GM18861 (cell line): Measurements from ENCODE around the gene CCDC195.

Experiments used
- ATAC-seq: cut with Tn5 transposase; IDR thresholded peaks from one replicate; pipeline ENCODE4 v1.9.1; 2021; ENCODE audit not compliant: unreplicated experiment

CCDC195 gene, protein sequence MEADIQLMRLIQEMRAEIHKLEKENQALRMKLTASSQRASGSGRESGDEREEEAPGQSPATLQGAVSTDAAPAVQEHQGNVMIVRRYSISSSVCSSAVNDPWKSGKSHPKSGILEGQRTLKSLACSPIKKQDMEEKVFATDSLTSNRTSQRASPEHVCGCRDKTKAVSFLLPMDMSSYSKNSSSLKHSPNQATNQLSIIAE

DNA sequence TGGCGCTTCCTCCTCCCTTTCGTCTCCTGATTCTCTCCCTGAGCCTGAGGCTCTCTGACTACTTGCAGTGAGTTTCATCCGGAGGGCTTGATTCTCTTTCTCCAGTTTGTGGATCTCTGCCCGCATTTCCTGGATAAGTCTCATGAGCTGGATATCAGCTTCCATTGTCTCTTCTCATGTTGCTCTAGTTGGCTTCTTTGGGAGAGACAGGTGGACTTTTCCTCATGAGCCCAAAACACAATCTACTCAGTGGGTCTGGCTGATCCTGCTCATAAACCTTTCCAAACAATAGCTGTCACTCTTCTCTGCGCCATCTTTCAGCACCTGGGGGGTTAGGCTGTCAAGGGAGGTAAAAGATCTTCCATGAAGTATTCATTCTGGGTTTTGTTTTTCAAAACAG lies at the start of gene CCDC195:
Gene CCDC195 (minus strand): TSS at position 165 of the 400 bp plus-strand sequence. CDS start 0 bp downstream, at position 165.
- ATAC-seq: no peak

DNA sequence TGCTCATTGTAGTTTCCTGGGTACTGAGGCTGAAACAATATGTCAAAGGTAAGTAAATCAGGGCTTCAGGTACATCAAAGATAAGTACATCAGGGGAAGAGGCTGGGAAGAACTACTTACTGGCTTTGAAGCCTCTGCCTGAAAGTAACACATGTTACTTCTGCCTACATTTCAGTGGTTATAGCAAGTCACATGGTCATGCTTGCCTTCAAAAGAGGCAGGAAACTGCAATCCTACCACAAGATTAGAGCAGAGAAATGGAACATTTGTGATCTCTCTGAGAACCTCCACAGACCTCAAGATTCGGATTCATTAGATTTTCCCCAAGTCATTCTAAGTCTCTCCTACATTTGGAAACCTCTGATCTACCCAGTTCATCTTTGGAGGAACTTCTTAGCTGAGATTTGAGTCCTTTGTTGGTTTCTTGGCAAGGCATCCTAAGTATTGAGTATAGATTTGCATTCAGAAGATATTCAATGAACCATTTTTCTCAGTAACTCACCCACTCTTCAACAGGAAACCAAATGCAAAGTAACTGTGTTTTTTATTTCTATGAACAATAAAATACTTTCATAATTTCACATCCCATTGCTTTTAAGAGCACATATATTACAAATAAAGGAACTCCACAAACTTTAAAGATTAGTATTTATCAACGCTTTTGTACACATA lies 48.5 kb upstream of the CCDC195 start:
- ATAC-seq: peak; percentile 58

DNA sequence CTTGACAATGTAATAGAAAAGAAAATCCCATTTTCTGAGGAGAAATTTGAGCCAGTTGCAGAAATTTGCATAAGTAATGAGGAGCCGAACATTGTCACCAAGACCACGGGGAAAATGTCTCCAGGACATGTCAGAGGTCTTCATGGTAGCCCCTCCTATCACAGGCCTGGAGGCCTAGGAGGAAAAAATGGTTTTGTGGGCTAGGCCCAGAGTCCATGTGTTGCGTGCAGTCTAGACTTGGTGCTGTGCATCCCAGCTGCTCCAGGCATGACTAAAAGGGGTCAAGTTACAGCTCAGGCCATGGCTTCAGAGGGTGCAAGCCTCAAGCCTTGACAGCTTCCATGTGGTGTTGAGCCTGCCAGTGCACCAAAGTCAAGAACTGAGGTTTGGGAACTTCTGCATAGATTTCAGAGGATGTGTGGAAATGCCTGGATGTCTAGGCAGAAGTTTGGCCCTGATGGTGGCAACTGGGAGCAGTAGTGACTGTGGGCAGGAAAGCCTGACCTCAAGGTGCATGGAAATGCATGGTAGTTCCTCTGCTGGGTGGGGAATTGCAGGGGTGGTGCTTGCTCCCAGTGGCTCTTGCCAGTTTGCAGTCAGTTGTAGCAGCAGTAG lies 41.9 kb upstream of the CCDC195 start:
- no peak for ATAC-seq

DNA sequence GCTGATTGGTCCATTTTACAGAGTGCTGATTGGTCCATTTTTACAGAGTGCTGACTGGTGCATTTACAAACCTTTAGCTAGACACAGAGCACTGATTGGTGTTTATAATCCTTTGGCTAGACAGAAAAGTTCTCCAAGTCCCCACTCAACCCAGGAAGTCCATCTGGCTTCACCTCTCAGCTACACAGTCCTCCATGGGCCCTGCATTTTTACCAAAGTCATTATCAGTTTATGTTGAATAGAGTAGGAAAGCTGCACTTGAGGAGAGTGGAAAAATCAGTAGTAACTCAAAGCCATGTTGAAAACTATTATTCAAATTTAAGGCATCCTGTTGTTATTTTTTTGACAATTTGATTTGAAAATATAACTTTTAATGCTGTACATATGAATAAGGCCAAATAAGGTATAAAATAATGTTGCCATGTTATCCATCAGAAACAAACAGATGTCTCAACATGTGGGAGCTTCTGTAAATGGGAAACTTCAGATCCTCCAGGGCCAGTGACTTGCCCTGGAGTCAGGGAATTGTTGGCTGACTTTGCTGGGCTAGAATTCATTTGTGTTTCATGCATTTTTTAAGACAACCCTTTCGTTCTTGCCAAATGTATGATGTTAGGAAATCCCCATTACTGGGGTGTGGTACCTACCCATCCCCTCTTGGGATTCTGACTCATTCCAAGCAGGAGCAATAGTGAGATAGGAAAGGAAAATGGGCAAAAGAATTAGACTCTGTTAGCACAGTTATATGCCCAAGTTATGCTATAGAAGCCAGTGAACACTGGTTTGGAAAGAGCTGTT lies 37.8 kb upstream of the CCDC195 start:
- ATAC-seq: no peak

DNA sequence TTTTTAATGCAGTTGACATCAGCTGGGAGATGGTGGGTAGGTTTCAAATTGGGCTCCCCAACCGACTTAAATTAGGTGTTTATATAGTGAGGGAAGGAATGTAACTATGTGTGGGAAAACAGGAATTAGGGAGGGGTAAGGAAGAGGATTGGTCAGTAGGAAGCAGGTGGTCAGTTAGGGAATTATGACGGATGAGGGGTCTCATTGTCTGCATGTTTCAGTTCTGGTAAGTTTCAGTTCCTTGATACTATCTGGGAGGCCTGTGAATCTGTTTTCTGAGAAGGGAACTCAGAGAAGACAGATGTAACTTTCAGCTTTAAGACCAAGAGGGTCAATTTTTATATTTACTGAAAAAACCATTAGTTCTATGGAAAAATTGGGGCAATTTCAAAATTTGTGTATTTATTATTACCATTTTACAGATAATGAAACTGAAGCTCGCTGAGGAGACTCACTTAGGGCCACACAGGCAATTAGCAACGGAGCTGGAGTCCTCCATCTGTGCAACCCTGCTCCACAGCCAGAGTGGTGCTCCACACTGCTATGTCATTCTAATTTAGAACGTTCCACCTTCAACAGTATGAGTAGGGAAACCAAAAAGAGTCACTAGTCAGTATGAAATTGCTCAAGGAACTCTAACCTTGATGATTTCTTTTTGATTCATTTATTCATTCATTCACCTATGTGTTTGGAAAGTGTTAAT lies 36.0 kb upstream of the CCDC195 start:
- ATAC-seq: peak; percentile 42

DNA sequence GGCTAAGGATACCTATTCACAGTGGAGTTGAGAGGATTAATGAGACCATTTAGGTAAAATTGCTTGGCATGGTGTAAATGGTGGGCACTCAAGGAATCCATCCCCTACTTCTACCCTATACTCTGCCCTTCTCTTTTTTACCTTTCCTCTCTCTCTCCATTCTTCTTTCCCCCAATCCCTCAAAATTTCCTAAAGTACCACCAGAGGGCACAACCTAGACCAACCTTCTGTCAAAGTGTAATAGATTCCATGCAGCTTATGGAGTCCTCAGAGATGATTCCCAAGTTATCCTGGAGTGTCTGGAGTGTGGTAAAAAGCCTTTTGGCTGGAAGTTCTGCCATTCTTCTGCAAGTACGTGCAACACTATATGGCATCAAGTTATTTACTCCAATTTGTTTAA lies 33.0 kb upstream of the CCDC195 start:
- ATAC-seq: no peak

DNA sequence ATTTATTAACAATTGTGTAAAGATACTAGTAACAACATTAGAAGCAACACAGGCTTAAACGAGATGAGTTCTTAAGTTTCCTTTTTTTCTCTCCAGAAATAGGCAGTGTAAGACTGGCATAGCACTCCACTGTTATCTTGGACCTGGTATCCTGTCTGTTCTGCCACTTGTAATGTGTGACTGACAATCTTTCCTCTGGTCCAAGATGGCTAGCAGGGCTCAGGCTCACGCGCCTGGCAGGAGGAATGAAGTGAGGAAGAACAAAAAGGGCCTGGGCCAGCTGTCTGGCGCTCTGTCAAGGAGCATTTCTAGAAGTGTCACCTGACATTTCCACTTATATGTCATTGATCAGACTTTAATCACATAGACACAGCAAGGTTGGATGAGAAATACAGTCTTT lies 31.6 kb upstream of the CCDC195 start:
- no peak for ATAC-seq

DNA sequence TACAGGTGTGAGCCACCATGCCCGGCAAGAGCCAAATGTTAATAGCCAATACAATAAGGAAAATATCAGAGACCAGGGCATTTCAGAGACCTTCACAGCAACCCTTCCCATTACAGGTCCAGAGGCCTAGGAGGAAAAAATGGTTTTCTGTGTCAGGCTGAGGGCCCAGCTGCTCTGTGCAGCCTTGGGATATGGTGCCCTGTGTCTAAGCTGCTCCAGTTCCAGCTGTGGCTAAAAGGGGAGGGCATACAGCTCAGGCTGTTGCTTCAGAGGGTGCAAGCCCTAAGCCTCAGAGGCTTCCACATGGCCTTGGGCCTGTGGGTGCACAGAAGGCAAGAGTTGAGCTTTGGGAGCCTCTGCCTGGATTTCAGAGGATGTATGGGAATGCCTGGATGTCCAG lies 20.1 kb upstream of the CCDC195 start:
- no peak for ATAC-seq

DNA sequence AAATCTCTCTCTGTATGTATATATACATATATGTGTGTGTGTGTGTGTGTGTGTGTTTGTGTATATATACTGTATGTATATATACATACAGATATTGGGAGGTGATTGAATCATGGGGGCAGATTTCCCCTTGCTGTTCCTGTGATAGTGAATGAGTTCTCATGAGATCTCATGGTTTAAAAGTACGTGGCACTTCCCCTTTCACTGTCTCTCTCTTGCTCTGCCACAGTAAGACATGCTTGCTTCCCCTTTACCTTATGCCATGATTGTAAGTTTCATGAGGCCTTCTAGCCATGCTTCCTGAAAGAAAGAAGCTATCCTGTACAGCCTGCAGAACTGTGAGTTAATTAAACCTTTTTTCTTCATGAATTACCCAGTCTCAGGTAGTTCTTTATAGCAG lies 18.8 kb upstream of the CCDC195 start:
- ATAC-seq: no peak

DNA sequence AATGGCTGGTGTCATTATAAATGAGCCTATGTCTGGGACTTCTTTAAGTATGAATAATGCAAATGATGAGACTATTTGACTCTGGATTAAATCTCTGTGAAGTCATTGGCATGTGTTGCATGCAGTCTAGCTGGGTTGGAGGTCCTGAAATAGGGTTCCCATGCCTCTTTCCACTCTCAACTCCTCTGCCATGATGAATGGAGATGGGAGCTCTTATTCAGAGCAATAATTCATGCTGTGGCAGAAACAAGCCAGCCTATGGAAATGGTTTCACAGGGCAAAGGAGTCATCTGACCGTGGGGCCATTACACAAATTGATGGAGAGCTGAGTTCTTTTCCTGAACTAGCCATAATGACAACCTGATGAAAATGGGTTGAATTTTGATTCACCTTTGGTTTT lies 15.5 kb upstream of the CCDC195 start:
- no peak for ATAC-seq

DNA sequence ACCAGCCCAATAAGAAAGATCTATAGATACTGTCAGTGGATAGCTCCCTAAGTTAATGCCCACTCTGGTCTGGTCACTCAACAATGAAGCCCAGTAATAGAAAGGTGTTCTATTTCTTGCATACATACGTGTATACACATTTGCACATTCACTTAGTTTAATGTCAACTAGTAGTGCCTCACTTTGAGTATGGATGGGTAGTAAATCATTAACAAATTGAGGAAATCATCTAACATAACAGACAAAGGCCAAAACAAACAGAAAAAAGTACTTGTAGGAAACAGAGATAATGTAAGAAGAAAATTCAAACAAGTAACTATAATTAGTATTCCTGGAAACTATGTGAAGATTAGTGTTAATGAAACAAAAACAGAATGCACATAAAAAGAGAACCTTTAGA lies 13.3 kb upstream of the CCDC195 start:
- ATAC-seq: no peak

DNA sequence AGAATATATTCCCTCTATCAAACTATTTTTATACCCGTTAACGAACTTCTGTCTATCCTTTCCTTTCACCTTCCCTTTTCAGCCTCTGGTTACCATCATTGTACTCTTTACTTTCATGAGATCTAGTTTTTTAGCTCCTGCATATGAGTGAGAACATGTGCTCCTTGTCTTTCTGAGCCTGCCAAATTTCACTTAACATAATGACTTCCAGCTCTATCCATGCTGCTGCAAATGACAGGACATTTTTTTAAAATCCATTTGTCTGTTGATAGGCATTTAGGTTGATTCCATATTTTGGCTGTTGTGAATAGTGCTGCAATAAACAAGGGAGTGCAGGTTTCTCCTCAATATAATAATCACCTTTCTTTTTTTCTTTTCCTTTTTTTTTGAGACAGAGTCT lies 8.2 kb upstream of the CCDC195 start:
- ATAC-seq: no peak

DNA sequence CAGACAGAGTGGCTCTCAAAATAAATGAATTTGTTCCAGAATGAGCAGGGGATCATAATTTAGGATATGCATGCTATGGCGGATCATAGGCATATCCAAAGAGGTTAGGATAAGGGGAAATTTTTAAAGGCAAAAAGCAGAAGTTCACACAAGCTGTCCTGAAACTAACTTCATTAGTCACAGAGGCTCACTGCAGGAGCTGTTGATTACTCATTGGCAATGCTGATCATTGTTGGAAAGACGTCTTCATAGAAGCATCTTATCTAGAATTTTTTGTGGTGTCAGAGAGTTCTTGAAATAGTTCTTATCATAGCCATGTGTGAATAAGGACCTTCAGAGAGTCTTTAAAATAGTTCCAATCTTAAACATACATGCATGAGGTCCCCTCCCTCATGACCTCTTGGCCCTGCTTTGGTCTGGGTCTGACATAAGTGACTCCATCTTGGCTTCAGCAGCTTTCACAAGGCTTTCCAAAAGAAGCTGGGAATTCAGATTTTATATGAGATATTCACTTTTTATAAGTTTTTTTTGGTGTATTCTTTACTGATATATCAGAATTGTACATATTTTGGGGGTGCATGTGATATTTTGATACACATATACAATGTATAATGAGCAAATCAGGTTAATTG lies 7.5 kb upstream of the CCDC195 start:
- no peak for ATAC-seq

DNA sequence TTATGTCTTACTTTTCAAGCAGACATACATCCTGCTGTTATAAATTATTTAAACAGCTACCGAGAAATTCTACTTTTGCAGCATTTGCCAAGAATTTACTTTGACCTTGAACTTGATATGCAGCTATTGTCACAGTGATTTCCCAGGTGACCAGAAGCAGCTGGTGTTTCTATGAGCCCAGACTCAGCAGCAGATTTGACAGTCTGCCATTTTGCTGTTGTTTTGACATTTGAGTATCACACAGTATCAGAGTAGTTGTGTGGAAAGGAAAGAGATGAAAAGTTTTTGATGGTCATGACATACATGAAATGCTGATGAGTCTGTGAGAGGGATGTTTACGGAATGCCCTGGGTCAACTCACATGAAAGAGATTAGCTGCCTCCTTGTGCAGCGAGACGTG lies 6.6 kb upstream of the CCDC195 start:
- no peak for ATAC-seq

DNA sequence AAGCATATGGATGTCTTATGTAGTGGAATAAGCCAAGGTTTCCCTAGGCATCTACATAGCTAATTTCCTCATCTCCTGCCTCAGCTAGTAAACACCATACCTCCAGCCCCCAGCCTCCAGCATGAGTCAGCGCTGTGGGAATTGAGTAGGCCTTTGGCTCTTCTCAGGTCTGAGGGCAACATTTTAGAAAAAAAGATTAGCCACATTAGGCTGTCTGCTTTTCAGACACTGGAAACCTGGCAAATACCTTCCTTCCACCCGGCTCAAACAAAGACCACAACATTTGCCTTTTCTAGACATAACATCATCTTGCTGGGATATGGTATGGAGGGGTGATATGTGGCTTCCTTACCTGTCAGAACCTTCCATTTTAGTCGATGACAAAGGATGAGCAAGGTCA lies 6.1 kb upstream of the CCDC195 start:
- ATAC-seq: no peak

DNA sequence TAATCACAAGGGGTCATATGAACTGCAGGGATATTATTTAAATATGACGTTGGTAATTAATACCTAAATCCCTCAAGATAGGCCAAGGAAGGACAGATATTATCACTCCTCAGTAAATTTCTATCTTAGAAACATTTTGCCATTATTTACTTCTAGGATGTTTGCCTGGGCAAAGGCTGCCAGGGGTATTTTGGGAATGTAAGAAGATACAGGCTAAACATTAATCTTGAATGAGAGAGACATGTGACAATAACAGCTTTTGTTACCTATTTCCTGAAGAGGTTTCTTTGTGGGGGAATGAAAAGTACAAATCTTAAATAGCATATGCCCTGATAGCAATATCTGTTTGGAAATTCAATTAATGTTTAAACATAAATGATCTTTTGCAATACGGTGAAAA lies 756 bp upstream of the CCDC195 start:
- ATAC-seq: no peak

DNA sequence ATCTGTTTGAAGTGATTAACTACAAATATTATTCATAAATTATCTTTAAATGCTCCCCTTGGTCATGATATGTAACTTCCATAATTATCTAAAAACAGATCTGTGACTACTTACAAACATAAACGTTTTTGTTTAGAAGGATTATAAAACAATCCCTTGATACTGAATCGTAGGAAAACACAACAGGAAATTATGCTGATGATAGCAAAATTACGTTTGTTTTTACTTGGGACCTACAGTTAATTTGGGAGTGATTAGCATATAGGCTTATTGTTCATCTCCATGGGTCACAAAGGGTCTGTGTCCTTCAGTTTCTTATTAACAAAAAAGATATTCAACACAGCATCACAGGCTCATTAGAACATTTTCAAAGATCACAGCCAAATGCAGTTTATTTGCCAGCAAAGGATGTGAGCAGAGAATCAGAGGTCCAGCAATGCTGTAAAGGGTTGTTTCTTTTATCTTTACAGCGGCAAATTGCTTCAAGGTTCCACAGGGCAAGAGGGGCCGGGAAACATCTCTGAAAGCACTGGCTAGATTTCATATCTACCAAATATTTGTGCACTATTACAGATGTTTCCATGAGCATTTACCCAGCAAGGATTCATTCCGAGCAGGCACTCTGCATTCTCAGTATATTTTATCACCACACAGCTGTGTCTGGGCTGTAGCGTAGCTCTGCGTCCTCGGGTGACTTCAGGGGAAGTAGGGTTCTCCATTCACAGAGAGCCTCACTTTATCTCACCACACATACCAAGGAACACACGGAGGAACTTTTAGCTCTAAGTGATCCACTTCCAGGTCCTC lies 4.1 kb downstream of the CCDC195 start:
- ATAC-seq: no peak

DNA sequence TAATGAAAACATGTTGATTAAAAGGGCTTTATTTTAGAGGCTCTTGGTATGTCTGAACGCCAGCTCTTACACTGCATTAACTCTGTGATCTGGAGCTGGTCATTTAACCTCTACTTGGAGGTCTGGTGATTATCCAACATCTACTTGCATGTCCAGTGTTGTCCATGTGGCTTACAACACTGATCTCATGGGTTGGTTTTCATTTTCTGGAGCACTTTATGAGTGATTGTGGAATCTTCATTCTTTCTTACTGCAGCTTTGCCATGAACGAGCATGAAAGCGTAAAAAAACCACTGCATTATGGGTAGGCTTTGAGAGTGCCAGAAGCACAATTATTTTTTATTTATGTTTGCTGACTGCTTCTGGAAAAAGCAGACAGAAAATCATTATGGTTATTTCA lies 4.8 kb downstream of the CCDC195 start:
- ATAC-seq: no peak

DNA sequence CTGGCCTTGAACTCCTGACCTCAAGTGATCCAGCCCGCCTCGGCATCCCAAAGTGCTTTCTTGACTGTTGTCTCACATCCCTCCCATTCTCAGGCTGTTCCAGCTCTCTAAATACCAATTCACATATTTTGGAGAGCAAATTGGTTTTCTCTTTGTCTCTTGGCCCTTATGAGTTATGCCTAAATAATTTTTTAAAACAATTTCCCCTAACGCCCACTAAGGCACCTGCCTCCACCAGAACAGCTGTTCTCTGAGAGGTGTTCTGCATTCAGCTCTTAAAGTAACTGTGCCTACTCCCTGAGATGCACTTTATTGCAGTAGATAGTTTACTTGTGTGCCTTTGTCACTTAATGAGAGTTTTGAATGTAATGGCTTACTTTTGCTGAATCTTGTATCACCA lies 6.9 kb downstream of the CCDC195 start:
- ATAC-seq: no peak

DNA sequence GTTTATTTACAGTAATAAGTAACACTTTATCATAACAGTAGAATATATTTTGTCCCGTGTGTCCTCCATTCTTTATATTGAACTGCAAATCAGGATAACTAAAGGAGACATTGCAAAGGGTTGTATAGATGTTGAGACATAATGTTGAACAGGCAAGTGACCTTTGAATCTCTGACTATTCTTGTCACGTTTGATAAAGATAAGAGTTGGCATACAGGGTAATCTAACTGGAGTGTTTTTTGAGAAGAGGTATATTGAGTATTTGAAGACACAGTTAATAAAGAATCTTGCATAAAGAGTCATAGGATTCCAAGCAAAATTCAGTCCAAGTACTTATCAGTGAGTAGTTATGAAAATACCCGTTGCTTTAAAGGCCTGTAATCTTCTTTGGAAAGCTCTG lies 21.7 kb downstream of the CCDC195 start:
- ATAC-seq: no peak
